Epithelial cell of esophagus (primary cell): ENCODE data around the gene TEX53.

Experiments used
- DNase-seq: peaks from one replicate; pipeline ENCODE4 v3.0.0; 2010; ENCODE audit warnings: low read depth
- H3K4me3 ChIP-seq: 2 replicates; pipeline ENCODE4 v1.5.1; 2011; ENCODE audit warnings: mild to moderate bottlenecking, low read length, control low read depth
- TF ChIP-seq, protein P1 (sequence below): IDR thresholded peaks from 2 replicates; pipeline ENCODE4 v1.5.1; 2011; ENCODE audit warnings: low read depth, mild to moderate bottlenecking, low read length, control low read depth, inconsistent platforms; ENCODE audit not compliant: insufficient read depth; ENCODE audit errors: missing control alignments

Gene TEX53

GRCh38 chr9:114689813-114690212 lies 32.2 kb upstream of the TEX53 start:
- TF ChIP-seq, protein P1, sequence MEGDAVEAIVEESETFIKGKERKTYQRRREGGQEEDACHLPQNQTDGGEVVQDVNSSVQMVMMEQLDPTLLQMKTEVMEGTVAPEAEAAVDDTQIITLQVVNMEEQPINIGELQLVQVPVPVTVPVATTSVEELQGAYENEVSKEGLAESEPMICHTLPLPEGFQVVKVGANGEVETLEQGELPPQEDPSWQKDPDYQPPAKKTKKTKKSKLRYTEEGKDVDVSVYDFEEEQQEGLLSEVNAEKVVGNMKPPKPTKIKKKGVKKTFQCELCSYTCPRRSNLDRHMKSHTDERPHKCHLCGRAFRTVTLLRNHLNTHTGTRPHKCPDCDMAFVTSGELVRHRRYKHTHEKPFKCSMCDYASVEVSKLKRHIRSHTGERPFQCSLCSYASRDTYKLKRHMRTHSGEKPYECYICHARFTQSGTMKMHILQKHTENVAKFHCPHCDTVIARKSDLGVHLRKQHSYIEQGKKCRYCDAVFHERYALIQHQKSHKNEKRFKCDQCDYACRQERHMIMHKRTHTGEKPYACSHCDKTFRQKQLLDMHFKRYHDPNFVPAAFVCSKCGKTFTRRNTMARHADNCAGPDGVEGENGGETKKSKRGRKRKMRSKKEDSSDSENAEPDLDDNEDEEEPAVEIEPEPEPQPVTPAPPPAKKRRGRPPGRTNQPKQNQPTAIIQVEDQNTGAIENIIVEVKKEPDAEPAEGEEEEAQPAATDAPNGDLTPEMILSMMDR, result no peak
- no peak overlapping the region for H3K4me3 ChIP-seq
- no peak for DNase-seq

DNA sequence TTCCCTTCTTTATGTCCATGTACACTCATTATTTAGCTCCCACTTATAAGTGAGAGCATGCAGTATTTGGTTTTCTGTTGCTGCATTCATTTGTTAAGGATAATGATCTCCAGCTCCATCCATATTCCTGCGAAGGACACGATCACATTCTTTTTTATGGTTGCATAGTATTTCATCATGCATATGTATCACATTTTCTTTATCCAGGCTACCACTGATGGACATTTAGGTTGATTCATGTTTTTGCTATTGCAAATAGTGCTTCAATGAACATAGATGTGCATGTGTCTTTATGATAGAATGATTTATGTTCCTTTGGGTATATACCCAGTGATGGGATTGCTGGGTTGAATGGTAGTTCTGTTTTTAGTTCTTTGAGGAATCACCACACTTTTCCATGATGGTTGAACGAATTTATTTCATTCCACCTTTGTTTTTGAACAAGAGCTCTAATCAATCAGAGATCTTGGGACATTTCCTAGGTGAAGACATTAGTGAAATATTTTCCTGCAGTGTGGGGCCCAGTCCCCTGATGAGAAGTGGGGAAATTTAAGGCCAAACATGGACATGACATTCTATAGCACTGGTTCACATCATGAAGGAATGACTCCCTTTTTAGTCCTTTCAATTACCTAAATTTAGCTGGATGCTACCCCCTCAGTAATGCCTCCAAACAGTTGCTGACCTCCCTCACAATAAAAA lies 31.5 kb upstream of the TEX53 start:
- H3K4me3 ChIP-seq, result no peak overlapping the region
- TF ChIP-seq, protein P1, result no peak
- DNase-seq, result no peak

- DNase-seq, result no peak
- no peak overlapping the region for H3K4me3 ChIP-seq
- TF ChIP-seq, protein P1, result no peak
These were observed 30.8 kb upstream of the TEX53 start for GRCh38 chr9:114688379-114688778.

- H3K4me3 ChIP-seq, result no peak overlapping the region
- DNase-seq, result peak; percentile 40
- TF ChIP-seq, protein P1, result no peak
These were observed 29.4 kb upstream of the TEX53 start for GRCh38 chr9:114687034-114687433.

GRCh38 chr9:114685951-114686350 lies 28.3 kb upstream of the TEX53 start:
- H3K4me3 ChIP-seq, result no peak overlapping the region
- TF ChIP-seq, protein P1, result no peak
- no peak for DNase-seq

GRCh38 chr9:114684036-114684435 lies 26.4 kb upstream of the TEX53 start:
- no peak for DNase-seq
- no peak overlapping the region for H3K4me3 ChIP-seq
- TF ChIP-seq, protein P1, result no peak

DNA sequence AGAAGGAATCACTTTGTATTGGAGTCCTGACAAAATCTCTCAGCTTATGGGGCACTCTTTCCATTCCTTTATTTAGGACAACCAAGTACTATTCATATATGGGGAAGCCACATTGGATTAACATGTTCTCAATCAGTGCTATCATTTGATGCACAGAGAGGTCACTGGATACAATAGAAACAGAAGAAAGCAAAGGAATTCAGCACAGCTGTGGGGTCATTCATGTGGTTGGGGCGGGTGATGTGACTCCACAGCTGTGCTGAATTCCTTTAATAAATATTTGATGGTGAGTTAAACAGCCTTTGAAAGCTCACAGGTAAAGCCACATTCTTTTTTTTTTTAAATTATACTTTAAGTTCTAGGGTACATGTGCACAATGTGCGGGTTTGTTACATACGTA lies 25.2 kb upstream of the TEX53 start:
- TF ChIP-seq, protein P1, result no peak
- H3K4me3 ChIP-seq, result no peak overlapping the region
- DNase-seq, result no peak
